Endothelial cell of hepatic sinusoid (primary cell): ENCODE measurements around the gene SNTA1.
"Not testable (repeated sequence)": the region's sequence is repeated elsewhere in the genome, so short reads cannot be mapped to it uniquely, and the experiment has no call there.

Source experiments
- in situ Hi-C: cut with HindIII; loops from 2 replicates; pipeline ENCODE4 v1.10.0; 2017; ENCODE audit warnings: low sequenced_read_pairs

The SNTA1 gene

GRCh38 chr20:33443512-33444239, at the start of gene SNTA1:
Gene SNTA1, minus strand, starts transcription at chr20:33443763. Its CDS starts 143 bp downstream, at chr20:33443620.
- in situ Hi-C loops = no loop called here

- in situ Hi-C loops = no loop called here
Measured at GRCh38 chr20:33490934-33491656, 47.5 kb upstream of the SNTA1 start.

GRCh38 chr20:33490023-33490933, 46.7 kb upstream of the SNTA1 start, which contains the start of gene CBFA2T2:
Gene CBFA2T2, plus strand, starts transcription at chr20:33490096. Its CDS starts 172 bp downstream, at chr20:33490268.
- in situ Hi-C loops = no loop called here

- in situ Hi-C loops = no loop called here
Measured at GRCh38 chr20:33489495-33490022, 46.0 kb upstream of the SNTA1 start.

- in situ Hi-C loops = not testable (repeated sequence)
Measured at GRCh38 chr20:33488661-33489494, 45.3 kb upstream of the SNTA1 start.

GRCh38 chr20:33488201-33488600, 44.6 kb upstream of the SNTA1 start:
- in situ Hi-C loops = no loop called here

GRCh38 chr20:33483186-33483585, 39.6 kb upstream of the SNTA1 start:
- in situ Hi-C loops = not testable (repeated sequence)

GRCh38 chr20:33482581-33482980, 39.0 kb upstream of the SNTA1 start:
- in situ Hi-C loops = no loop called here

- in situ Hi-C loops = no loop called here
Measured at GRCh38 chr20:33481431-33481941, 37.9 kb upstream of the SNTA1 start.

GRCh38 chr20:33480048-33480447, 36.5 kb upstream of the SNTA1 start:
- in situ Hi-C loops = no loop called here

GRCh38 chr20:33477386-33478234, 34.0 kb upstream of the SNTA1 start:
- in situ Hi-C loops = no loop called here

GRCh38 chr20:33475381-33476152, 32.0 kb upstream of the SNTA1 start:
- in situ Hi-C loops = no loop called here

GRCh38 chr20:33474963-33475362, 31.4 kb upstream of the SNTA1 start:
- in situ Hi-C loops = no loop called here

- in situ Hi-C loops = no loop called here
Measured at GRCh38 chr20:33474097-33474873, 30.7 kb upstream of the SNTA1 start.

- in situ Hi-C loops = no loop called here
Measured at GRCh38 chr20:33472868-33473435, 29.4 kb upstream of the SNTA1 start.

- in situ Hi-C loops = no loop called here
Measured at GRCh38 chr20:33470866-33471265, 27.3 kb upstream of the SNTA1 start.

- in situ Hi-C loops = no loop called here
Measured at GRCh38 chr20:33470457-33470856, 26.9 kb upstream of the SNTA1 start.
